Natural killer cell (primary cell): ENCODE measurements around the gene ASXL2. TPM values are rescaled to one million over a fixed set of nuclear protein-coding genes. Genes with fewer than 3 reads are reported as not detected.

Experiments
- ATAC-seq, 3 donors: fragments of 150-1000 bp in 2 of 3; fragments of 200-7000 bp in 1 of 3; cut with Tn5 transposase; 1 replicate in 1 of 3; 2 replicates in 2 of 3; pipeline ENCODE4 v1.10.0; 2021; ENCODE audit warnings: mild to moderate bottlenecking in 2 of 3, moderate library complexity in 2 of 3
- DNase-seq, 2 donors: peaks; one replicate each; pipeline versions ENCODE4 v3.0.0 to v3.0.0-alpha.2; 2013 to 2021; ENCODE audit warnings: mixed read lengths in 1 of 2
- H3K27ac ChIP-seq: one replicate; pipeline ENCODE4 v1.5.1; 2013; ENCODE audit warnings: mild to moderate bottlenecking, low read length
- H3K27me3 ChIP-seq: one replicate; pipeline ENCODE4 v1.6.1; 2013; ENCODE audit warnings: low read length; ENCODE audit not compliant: control insufficient read depth, insufficient read depth
- H3K36me3 ChIP-seq: one replicate; pipeline ENCODE4 v1.6.1; 2013; ENCODE audit warnings: low read length; ENCODE audit not compliant: control insufficient read depth, insufficient read depth
- H3K4me1 ChIP-seq: one replicate; pipeline ENCODE4 v1.6.1; 2013; ENCODE audit warnings: low read length; ENCODE audit not compliant: control insufficient read depth, insufficient read depth
- H3K4me3 ChIP-seq: one replicate; pipeline ENCODE4 v1.5.1; 2013; ENCODE audit warnings: low read length
- H3K9me3 ChIP-seq: one replicate; pipeline ENCODE4 v1.6.1; 2013; ENCODE audit warnings: low read length; ENCODE audit not compliant: control insufficient read depth, insufficient read depth
- H3K27ac Mint-ChIP-seq, 2 donors: one replicate each; pipeline ENCODE4 v1.8.0; 2022; ENCODE audit warnings: mild to moderate bottlenecking in 2 of 2, mixed read lengths in 2 of 2, moderate library complexity in 1 of 2
- H3K27me3 Mint-ChIP-seq, 2 donors: one replicate each; pipeline ENCODE4 v1.8.0; 2022; ENCODE audit warnings: low read depth in 2 of 2, mixed read lengths in 2 of 2
- H3K36me3 Mint-ChIP-seq: one replicate; pipeline ENCODE4 v1.8.0; 2022; ENCODE audit warnings: mixed read lengths
- H3K4me1 Mint-ChIP-seq, 2 donors: one replicate each; pipeline ENCODE4 v1.8.0; 2022; ENCODE audit warnings: mixed read lengths in 2 of 2
- H3K4me3 Mint-ChIP-seq: one replicate; pipeline ENCODE4 v1.8.0; 2022; ENCODE audit warnings: mild to moderate bottlenecking, moderate library complexity, mixed read lengths
- H3K9me3 Mint-ChIP-seq, 2 donors: one replicate each; pipeline ENCODE4 v1.8.0; 2022; ENCODE audit warnings: mixed read lengths in 2 of 2
- WGBS: methylation state at CpG from one replicate; pipeline ENCODE4 v1.1.7; 2013; ENCODE audit warnings: missing lambda C conversion rate; ENCODE audit not compliant: insufficient coverage; 5-methylcytosine and 5-hydroxymethylcytosine counted together
- intact Hi-C: fragments of 100-400 bp; cut with micrococcal nuclease; formaldehyde crosslinking; loops from one replicate; pipeline ENCODE4 v1.14.2; 2022
- total RNA-seq, 4 donors: library from RNA; stranded (reverse); fragments of 120-200 nt in 1 of 4; gene quantifications; one replicate each; pipeline versions ENCODE4 v1.2.3 to v1.2.4, GENCODE V29; 2013 to 2022
- TF ChIP-seq, protein P1 (sequence below): fragments of 200-600 bp; IDR thresholded peaks from one replicate; pipeline ENCODE4 v1.8.0; 2022; ENCODE audit warnings: antibody characterized with exemption

The ASXL2 gene
- total RNA-seq, 3 donors from 2014 or later (not counting 1 experiment from before 2014, with no cell fraction given) = 27.7 to 32.6 (median 27.8) TPM

DNA sequence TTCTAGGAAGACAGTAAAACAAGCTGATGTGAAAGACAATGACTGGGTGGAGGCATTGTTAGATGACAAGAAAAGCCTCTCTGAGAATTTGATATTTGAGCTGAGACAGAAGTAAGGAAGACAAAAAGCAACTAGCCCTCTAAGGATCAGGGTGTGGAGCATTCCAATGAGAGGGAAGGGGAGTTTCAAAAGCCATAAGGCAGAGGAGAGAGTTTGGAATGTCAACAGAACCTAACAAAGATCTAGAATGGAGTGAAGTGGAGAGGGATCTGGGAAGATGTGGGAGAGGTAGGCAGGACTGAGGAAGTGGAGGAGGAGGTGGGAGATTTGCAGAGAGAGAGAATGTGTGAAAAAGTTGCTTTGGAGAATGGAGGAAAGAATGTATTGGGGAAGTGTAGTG lies 17.3 kb upstream of the ASXL2 start:
- H3K27ac ChIP-seq = no peak overlapping the region
- intact Hi-C loops = no loop called here
- no peaks in the 10 kb centered on the region for H3K9me3 Mint-ChIP-seq
- ATAC-seq (no peak), DNase-seq (no peak)
- no peaks in the 10 kb centered on the region for H3K4me1 ChIP-seq
- TF ChIP-seq, protein P1, sequence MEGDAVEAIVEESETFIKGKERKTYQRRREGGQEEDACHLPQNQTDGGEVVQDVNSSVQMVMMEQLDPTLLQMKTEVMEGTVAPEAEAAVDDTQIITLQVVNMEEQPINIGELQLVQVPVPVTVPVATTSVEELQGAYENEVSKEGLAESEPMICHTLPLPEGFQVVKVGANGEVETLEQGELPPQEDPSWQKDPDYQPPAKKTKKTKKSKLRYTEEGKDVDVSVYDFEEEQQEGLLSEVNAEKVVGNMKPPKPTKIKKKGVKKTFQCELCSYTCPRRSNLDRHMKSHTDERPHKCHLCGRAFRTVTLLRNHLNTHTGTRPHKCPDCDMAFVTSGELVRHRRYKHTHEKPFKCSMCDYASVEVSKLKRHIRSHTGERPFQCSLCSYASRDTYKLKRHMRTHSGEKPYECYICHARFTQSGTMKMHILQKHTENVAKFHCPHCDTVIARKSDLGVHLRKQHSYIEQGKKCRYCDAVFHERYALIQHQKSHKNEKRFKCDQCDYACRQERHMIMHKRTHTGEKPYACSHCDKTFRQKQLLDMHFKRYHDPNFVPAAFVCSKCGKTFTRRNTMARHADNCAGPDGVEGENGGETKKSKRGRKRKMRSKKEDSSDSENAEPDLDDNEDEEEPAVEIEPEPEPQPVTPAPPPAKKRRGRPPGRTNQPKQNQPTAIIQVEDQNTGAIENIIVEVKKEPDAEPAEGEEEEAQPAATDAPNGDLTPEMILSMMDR = no peak
- no peaks in the 10 kb centered on the region for H3K36me3 Mint-ChIP-seq
- no peak overlapping the region for H3K27ac Mint-ChIP-seq
- H3K27me3 Mint-ChIP-seq = peaks cover 0 to 3% of the 10 kb centered on the region in 2 donors
- no peak overlapping the region for H3K4me3 Mint-ChIP-seq
- H3K4me1 Mint-ChIP-seq = no peaks in the 10 kb centered on the region
- no peak overlapping the region for H3K4me3 ChIP-seq
- H3K27me3 ChIP-seq = no peaks in the 10 kb centered on the region
- H3K9me3 ChIP-seq = no peaks in the 10 kb centered on the region
- H3K36me3 ChIP-seq = no peaks in the 10 kb centered on the region

DNA sequence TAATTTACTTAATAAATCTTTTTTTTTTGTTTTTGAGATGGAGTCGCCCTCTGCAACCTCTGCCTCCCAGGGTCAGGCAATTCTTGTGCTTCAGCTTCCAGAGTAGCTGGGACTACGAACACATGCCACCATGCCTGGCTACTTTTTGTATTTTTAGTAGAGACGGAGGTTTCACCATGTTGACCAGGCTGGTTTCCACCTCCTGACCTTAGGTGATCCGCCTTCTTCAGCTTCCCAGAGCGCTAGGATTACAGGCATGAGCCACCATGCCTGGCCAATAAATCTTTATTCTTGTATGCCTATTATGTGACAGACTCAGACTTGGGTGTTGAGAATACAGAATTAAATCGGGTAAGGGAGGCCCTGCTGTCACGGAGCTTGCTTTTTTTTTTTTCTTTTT lies 16.7 kb upstream of the ASXL2 start:
- intact Hi-C loops = no loop called here
- no peak for ATAC-seq

DNA sequence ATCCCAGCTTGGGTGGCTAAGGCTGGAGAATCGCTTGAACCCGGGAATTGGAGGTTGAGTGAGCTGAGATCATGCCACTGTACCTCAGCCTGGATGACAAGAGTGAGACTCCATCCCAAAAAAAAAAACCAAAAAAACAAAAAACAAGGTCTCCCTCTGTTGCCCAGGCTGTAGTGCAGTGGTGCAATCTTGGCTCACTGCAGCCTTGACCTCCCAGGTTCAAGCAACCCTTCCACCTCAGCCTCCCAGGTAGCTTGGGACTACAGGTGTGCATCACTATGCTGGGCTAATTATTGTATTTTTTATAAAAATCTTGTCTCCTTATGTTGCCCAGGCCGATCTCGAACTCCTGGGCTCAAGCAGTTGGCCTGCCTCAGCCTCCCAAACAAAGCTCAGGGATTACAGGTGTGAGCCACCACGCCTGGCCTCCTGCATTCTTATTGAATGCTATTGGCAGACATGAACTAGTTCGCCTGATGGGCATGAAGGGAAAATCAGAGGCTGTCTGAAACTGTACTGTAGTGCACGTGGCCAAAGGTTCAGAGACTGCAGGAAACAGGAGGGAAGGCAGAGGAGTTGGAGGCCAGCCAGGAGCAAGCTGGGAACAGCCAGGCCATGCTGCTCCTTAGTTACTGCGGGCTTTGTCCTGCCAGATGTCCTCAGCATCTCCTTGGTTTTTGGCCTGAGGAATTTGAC lies 16.0 kb upstream of the ASXL2 start:
- TF ChIP-seq, protein P1 = no peak
- Histone ChIP-seq H3K4me3 (no peak overlapping the region), H3K27me3 (no peaks in the 10 kb centered on the region), H3K36me3 (no peaks in the 10 kb centered on the region), H3K9me3 (no peaks in the 10 kb centered on the region), H3K27ac (no peak overlapping the region), H3K4me1 (no peaks in the 10 kb centered on the region)
- H3K27ac Mint-ChIP-seq = no peak overlapping the region
- H3K27me3 Mint-ChIP-seq = peaks cover 0 to 3% of the 10 kb centered on the region in 2 donors
- no peaks in the 10 kb centered on the region for H3K4me1 Mint-ChIP-seq
- 86% methylated on average over 8 of the region's 8 CpGs for WGBS
- ATAC-seq = no peak
- no peak for DNase-seq
- intact Hi-C loops = no loop called here
- H3K36me3 Mint-ChIP-seq = no peaks in the 10 kb centered on the region
- no peaks in the 10 kb centered on the region for H3K9me3 Mint-ChIP-seq
- H3K4me3 Mint-ChIP-seq = no peak overlapping the region

More for the DNA sequence above, 16.7 kb upstream of the ASXL2 start:
- TF ChIP-seq, protein P1 = no peak
- no peaks in the 10 kb centered on the region for H3K36me3 Mint-ChIP-seq
- no peak overlapping the region for H3K27ac Mint-ChIP-seq
- peaks cover 0 to 3% of the 10 kb centered on the region in 2 donors for H3K27me3 Mint-ChIP-seq
- 91% methylated on average over 7 of the region's 7 CpGs for WGBS
- no peak overlapping the region for H3K4me3 ChIP-seq
- no peaks in the 10 kb centered on the region for H3K4me1 Mint-ChIP-seq
- no peaks in the 10 kb centered on the region for H3K9me3 Mint-ChIP-seq
- DNase-seq = no peak
- H3K27me3 ChIP-seq = no peaks in the 10 kb centered on the region
- no peaks in the 10 kb centered on the region for H3K9me3 ChIP-seq
- H3K4me3 Mint-ChIP-seq = no peak overlapping the region
- no peaks in the 10 kb centered on the region for H3K36me3 ChIP-seq
- H3K27ac ChIP-seq = no peak overlapping the region
- no peaks in the 10 kb centered on the region for H3K4me1 ChIP-seq

DNA sequence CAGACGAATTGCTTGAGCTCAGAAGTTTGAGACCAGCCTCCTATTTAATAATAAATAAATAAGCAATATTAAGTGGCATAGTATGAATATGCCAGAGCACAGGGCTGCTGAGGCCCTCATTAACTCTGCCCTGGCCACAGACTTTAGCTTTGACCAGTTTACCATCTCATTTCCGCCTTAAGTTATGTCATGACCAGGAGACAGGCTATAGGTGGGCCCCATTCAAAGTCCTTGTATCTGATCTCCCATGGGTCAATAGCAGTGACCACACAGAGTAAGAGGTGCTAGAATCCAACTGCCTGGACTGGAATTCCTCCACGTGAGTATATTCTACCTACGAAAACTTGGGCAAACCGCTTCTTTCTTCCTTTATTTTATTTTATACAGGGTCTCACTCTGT lies 13.4 kb upstream of the ASXL2 start:
- H3K27ac ChIP-seq = no peak overlapping the region
- Mint-ChIP-seq H3K4me1 (no peaks in the 10 kb centered on the region), H3K4me3 (no peak overlapping the region), H3K27me3 (peaks cover 0 to 3% of the 10 kb centered on the region in 2 donors), H3K27ac (no peak overlapping the region), H3K9me3 (no peaks in the 10 kb centered on the region), H3K36me3 (no peaks in the 10 kb centered on the region)
- TF ChIP-seq, protein P1 = no peak
- no peak overlapping the region for H3K4me3 ChIP-seq
- WGBS = 90% methylated on average over 4 of the region's 5 CpGs
- H3K4me1 ChIP-seq = no peaks in the 10 kb centered on the region
- no peak for ATAC-seq
- intact Hi-C loops = no loop called here
- no peaks in the 10 kb centered on the region for H3K9me3 ChIP-seq
- DNase-seq = no peak
- H3K36me3 ChIP-seq = no peaks in the 10 kb centered on the region
- H3K27me3 ChIP-seq = no peaks in the 10 kb centered on the region
